GM19043 (cell line): ENCODE measurements around the gene TK1.
A peak's percentile ranks its signal among the peaks of the same experiment; 100 is the strongest.
"Not testable (repeated sequence)": the region's sequence is repeated elsewhere in the genome, so short reads cannot be mapped to it uniquely, and the experiment has no call there.

Source experiments
- ATAC-seq: cut with Tn5 transposase; IDR thresholded peaks from one replicate; pipeline ENCODE4 v1.9.1; 2021; ENCODE audit warnings: low read depth; ENCODE audit not compliant: unreplicated experiment

TK1 gene

GRCh38 chr17:78180083-78180482 lies 6.8 kb downstream of the TK1 start:
- ATAC-seq, result no peak

- no peak for ATAC-seq
Measured at GRCh38 chr17:78179372-78179771, 7.5 kb downstream of the TK1 start.

GRCh38 chr17:78176548-78177025 lies 10.3 kb downstream of the TK1 start:
- ATAC-seq, result no peak

- ATAC-seq, result no peak
Measured at GRCh38 chr17:78175643-78175981, 11.2 kb downstream of the TK1 start.

- no peak for ATAC-seq
Measured at GRCh38 chr17:78174870-78175642, 11.8 kb downstream of the TK1 start.

- no peak for ATAC-seq
Measured at GRCh38 chr17:78174346-78174869, 12.4 kb downstream of the TK1 start.

- no peak for ATAC-seq
Measured at GRCh38 chr17:78173097-78173715, 13.6 kb downstream of the TK1 start.

GRCh38 chr17:78172249-78173051 lies 14.4 kb downstream of the TK1 start:
- no peak for ATAC-seq

GRCh38 chr17:78171591-78172248 lies 15.1 kb downstream of the TK1 start:
- ATAC-seq, result not testable (repeated sequence)

- ATAC-seq, result no peak
Measured at GRCh38 chr17:78170692-78171590, 15.9 kb downstream of the TK1 start.

GRCh38 chr17:78168903-78169793 lies 17.7 kb downstream of the TK1 start:
- peak; percentile 20 for ATAC-seq

GRCh38 chr17:78168242-78168902 lies 18.5 kb downstream of the TK1 start, which contains the start of gene SYNGR2:
Gene SYNGR2, plus strand, starts transcription at chr17:78168581. Its CDS starts 36 bp downstream, at chr17:78168617.
- peak; percentile 56 for ATAC-seq

- ATAC-seq, result no peak
Measured at GRCh38 chr17:78166416-78166815, 20.4 kb downstream of the TK1 start.

- no peak for ATAC-seq
Measured at GRCh38 chr17:78164748-78165607, 21.9 kb downstream of the TK1 start.

GRCh38 chr17:78163881-78164747 lies 22.7 kb downstream of the TK1 start:
- ATAC-seq, result no peak

GRCh38 chr17:78159575-78160158 lies 27.2 kb downstream of the TK1 start:
- no peak for ATAC-seq
